SK-N-SH (cell line): ENCODE data around the gene SGCA.

Experiments used
- CTCF ChIP-seq: fragments of 200-600 bp; sonication (generic); IDR thresholded peaks from 2 replicates; pipeline ENCODE4 v1.6.1; 2017; ENCODE audit warnings: antibody characterized with exemption, mild to moderate bottlenecking, moderate library complexity
- EZH2phosphoT487 ChIP-seq: fragments of 200-600 bp; sonication (generic); IDR thresholded peaks from 2 replicates; pipeline ENCODE4 v1.6.1; 2017; ENCODE audit warnings: low read depth, mixed run types, mild to moderate bottlenecking, antibody characterized with exemption, moderate library complexity, borderline replicate concordance
- GABPA ChIP-seq: IDR thresholded peaks from 2 replicates; pipeline ENCODE4 v1.4.0; 2012; ENCODE audit warnings: low read depth, mild to moderate bottlenecking
- GATA2 ChIP-seq: sonication (generic); formaldehyde crosslinking; IDR thresholded peaks from 2 replicates; pipeline ENCODE4 v1.5.0; 2020; ENCODE audit warnings: mild to moderate bottlenecking, missing genetic modification reagents
- IRF3 ChIP-seq: fragments of 150-350 bp; IDR thresholded peaks from 2 replicates; pipeline ENCODE4 v1.6.1; 2016; ENCODE audit warnings: mild to moderate bottlenecking, low read depth, low read length
- RAD21 ChIP-seq: IDR thresholded peaks from 2 replicates; pipeline ENCODE4 v1.6.1; 2012; ENCODE audit warnings: mild to moderate bottlenecking, low read length
- REST ChIP-seq: IDR thresholded peaks from 2 replicates; pipeline ENCODE4 v1.6.1; 2012; ENCODE audit warnings: mild to moderate bottlenecking, low read depth, low read length, moderate library complexity
- RFX5 ChIP-seq: IDR thresholded peaks from 2 replicates; pipeline ENCODE4 v1.6.1; 2012; ENCODE audit warnings: mild to moderate bottlenecking, improper control_type of control experiment, low read length
- SIN3A ChIP-seq: IDR thresholded peaks from 2 replicates; pipeline ENCODE4 v1.6.1; 2012; ENCODE audit warnings: low read depth, mild to moderate bottlenecking, low read length, moderate library complexity, borderline replicate concordance
- TAF1 ChIP-seq: IDR thresholded peaks from 2 replicates; pipeline ENCODE4 v1.6.1; 2012; ENCODE audit warnings: low read depth, mild to moderate bottlenecking, low read length, moderate library complexity, borderline replicate concordance
- TCF12 ChIP-seq: IDR thresholded peaks from 2 replicates; pipeline ENCODE4 v1.4.0; 2012

- TF ChIP-seq GABPA = no peak
- TF ChIP-seq EZH2phosphoT487 = no peak
- TF ChIP-seq CTCF = no peak
- no peak for TF ChIP-seq GATA2
- TF ChIP-seq REST = no peak
- TF ChIP-seq RAD21 = no peak
- no peak for TF ChIP-seq SIN3A
- no peak for TF ChIP-seq RFX5
- no peak for TF ChIP-seq TCF12
- no peak for TF ChIP-seq TAF1
- no peak for TF ChIP-seq IRF3
Observed at GRCh38 chr17:50120475-50121253, 45.1 kb upstream of the SGCA start.
